Caco-2 (cell line): ENCODE results near the gene AGAP1. TPM values are rescaled to one million over a fixed set of nuclear protein-coding genes. Genes with fewer than 3 reads are reported as not detected.

Experiments used
- BruUV-seq: library from RNA; stranded (reverse); fragments of 400-500 nt; replicated peaks from 2 replicates; lab custom pipeline; 2021; lab: Mats Ljungman, UMichigan
- CTCF ChIA-PET: fragments of 300-600 bp; sonication (Branson Sonifier 250); formaldehyde crosslinking; loops from one replicate; lab custom pipeline; 2022; ENCODE audit warnings: antibody characterized with exemption; lab: Charles Lee
- POLR2A ChIA-PET: fragments of 300-600 bp; sonication (Branson Sonifier 250); formaldehyde crosslinking; loops from one replicate; lab custom pipeline; 2022; ENCODE audit warnings: antibody characterized with exemption; lab: Charles Lee
- DNase-seq, 2 experiments: peaks; one replicate each; pipeline versions ENCODE4 v3.0.0 to v3.0.0-alpha.2; 2020 to 2022
- H3K27me3 ChIP-seq: replicated peaks from 2 replicates; pipeline ENCODE4 v1.6.0; 2011; ENCODE audit warnings: low read length; ENCODE audit not compliant: control insufficient read depth, insufficient read depth
- H3K36me3 ChIP-seq: 2 replicates; pipeline ENCODE4 v1.5.1; 2011; ENCODE audit warnings: low read length; ENCODE audit not compliant: control insufficient read depth, insufficient read depth
- H3K4me1 ChIP-seq: fragments of 250-450 bp; sonication (Bioruptor Pico); 2 replicates; pipeline ENCODE4 v1.5.1; 2020; ENCODE audit warnings: mild to moderate bottlenecking
- H3K4me3 ChIP-seq: 2 replicates; pipeline ENCODE4 v1.5.1; 2011; ENCODE audit warnings: low read depth, mild to moderate bottlenecking, control low read depth, low read length
- H3K9me3 ChIP-seq: fragments of 250-450 bp; sonication (Bioruptor Pico); 2 replicates; pipeline ENCODE4 v1.5.1; 2020; ENCODE audit warnings: mild to moderate bottlenecking, moderate library complexity
- H3K27ac Mint-ChIP-seq: one replicate; pipeline ENCODE4 v1.8.0; 2022; ENCODE audit warnings: mixed read lengths; ENCODE audit not compliant: unreplicated experiment
- H3K27me3 Mint-ChIP-seq: one replicate; pipeline ENCODE4 v1.8.0; 2022; ENCODE audit warnings: mixed read lengths; ENCODE audit not compliant: insufficient read depth, unreplicated experiment
- H3K36me3 Mint-ChIP-seq: one replicate; pipeline ENCODE4 v1.8.0; 2022; ENCODE audit warnings: mild to moderate bottlenecking, mixed read lengths; ENCODE audit not compliant: insufficient read depth, unreplicated experiment
- H3K4me1 Mint-ChIP-seq: one replicate; pipeline ENCODE4 v1.8.0; 2022; ENCODE audit warnings: low read depth, mixed read lengths; ENCODE audit not compliant: unreplicated experiment
- H3K4me3 Mint-ChIP-seq: one replicate; pipeline ENCODE4 v1.8.0; 2022; ENCODE audit warnings: mild to moderate bottlenecking, moderate library complexity, mixed read lengths; ENCODE audit not compliant: unreplicated experiment
- H3K9me3 Mint-ChIP-seq: one replicate; pipeline ENCODE4 v1.8.0; 2022; ENCODE audit warnings: mixed read lengths; ENCODE audit not compliant: unreplicated experiment
- intact Hi-C: fragments of 100-400 bp; cut with micrococcal nuclease; formaldehyde crosslinking; loops from one replicate; pipeline ENCODE4 v1.10.0; 2022; ENCODE audit not compliant: unreplicated experiment
- total RNA-seq: library from RNA; stranded (reverse); gene quantifications from 2 replicates; pipeline ENCODE4 v1.2.3, GENCODE V29; 2022
- TF ChIP-seq, protein P1 (sequence below), 2 experiments: fragments of 200-600 bp in 1 of 2; IDR thresholded peaks; 1 replicate in 1 of 2; 2 replicates in 1 of 2; pipeline versions ENCODE4 v1.5.1 to v1.8.0; 2011 to 2022; ENCODE audit warnings: antibody characterized with exemption in 1 of 2, control low read depth in 1 of 2, inconsistent platforms in 1 of 2, low read depth in 1 of 2, low read length in 1 of 2, mild to moderate bottlenecking in 1 of 2, moderate library complexity in 1 of 2; ENCODE audit not compliant: insufficient read depth in 1 of 2, severe bottlenecking in 1 of 2, unreplicated experiment in 1 of 2

Gene AGAP1
- total RNA-seq, 1 experiment from 2014 or later: 41.7 TPM

DNA sequence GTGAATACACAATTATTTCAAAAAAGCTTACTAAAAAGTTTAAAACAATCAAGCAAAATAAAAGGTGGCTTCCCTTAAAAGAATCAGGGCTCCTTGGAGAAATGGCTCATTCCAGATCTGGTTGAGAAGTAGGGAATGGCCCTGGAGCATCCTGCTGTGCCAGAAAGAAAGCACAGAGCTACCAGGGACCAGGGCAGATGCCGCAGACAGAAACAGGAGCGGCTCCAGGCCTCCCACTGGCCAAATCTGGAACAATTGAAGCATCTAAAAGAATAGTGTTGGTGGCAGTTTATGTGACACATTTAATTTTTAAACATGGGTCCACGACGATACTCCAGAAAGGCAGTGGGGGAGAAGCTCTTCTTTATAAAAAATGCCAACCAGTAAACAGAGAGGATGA is 598.9 kb downstream of the AGAP1 start:
- DNase-seq: no peak
- Mint-ChIP-seq H3K27ac (no peak overlapping the region), H3K36me3 (no peaks in the 10 kb centered on the region), H3K4me3 (no peak overlapping the region), H3K9me3 (no peaks in the 10 kb centered on the region), H3K27me3 (no peaks in the 10 kb centered on the region), H3K4me1 (no peaks in the 10 kb centered on the region)
- intact Hi-C loops: no loop called here
- no peaks in the 10 kb centered on the region for H3K36me3 ChIP-seq
- H3K4me3 ChIP-seq: no peak overlapping the region
- ChIA-PET CTCF (interaction anchor here (0.5 kb wide), 1 partner anchor 8 kb away, joined by 5 read pairs; no protein-coding TSS in a partner anchor), POLR2A (no interaction called here)
- no peaks in the 10 kb centered on the region for H3K9me3 ChIP-seq
- TF ChIP-seq, protein P1, sequence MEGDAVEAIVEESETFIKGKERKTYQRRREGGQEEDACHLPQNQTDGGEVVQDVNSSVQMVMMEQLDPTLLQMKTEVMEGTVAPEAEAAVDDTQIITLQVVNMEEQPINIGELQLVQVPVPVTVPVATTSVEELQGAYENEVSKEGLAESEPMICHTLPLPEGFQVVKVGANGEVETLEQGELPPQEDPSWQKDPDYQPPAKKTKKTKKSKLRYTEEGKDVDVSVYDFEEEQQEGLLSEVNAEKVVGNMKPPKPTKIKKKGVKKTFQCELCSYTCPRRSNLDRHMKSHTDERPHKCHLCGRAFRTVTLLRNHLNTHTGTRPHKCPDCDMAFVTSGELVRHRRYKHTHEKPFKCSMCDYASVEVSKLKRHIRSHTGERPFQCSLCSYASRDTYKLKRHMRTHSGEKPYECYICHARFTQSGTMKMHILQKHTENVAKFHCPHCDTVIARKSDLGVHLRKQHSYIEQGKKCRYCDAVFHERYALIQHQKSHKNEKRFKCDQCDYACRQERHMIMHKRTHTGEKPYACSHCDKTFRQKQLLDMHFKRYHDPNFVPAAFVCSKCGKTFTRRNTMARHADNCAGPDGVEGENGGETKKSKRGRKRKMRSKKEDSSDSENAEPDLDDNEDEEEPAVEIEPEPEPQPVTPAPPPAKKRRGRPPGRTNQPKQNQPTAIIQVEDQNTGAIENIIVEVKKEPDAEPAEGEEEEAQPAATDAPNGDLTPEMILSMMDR (IDR thresholded peaks at IDR 0.05; ENCODE audit: insufficient read depth in 1 of 2, low read depth in 1 of 2, low read length in 1 of 2, severe bottlenecking in 1 of 2, unreplicated experiment in 1 of 2): no peak
- BruUV-seq: no TSS peak
- no peaks in the 10 kb centered on the region for H3K4me1 ChIP-seq
- no peaks in the 10 kb centered on the region for H3K27me3 ChIP-seq

DNA sequence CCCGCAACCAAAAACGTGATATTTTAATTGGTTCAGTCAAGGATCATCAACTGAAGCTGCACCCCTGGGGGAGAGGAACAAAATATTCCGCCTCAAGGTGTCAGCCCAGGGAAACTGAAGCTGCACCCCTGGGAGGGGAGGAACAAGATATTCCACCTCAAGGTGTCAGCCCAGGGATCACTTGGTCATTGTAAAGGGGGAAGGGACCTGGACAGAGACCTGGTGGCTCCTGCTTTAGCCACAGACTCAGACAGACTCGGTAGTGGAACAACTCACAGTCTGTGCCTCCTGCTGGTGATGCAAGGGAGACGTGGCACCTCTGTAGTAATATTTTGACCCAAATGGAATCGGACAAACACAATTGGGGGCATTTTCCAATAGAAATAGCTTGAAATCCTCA is 599.3 kb downstream of the AGAP1 start:
- Histone ChIP-seq H3K4me3 (no peak overlapping the region), H3K4me1 (no peaks in the 10 kb centered on the region), H3K9me3 (no peaks in the 10 kb centered on the region), H3K27me3 (no peaks in the 10 kb centered on the region), H3K36me3 (no peaks in the 10 kb centered on the region)
- no peak for DNase-seq
- Mint-ChIP-seq H3K27me3 (no peaks in the 10 kb centered on the region), H3K4me1 (no peaks in the 10 kb centered on the region), H3K4me3 (no peak overlapping the region), H3K9me3 (no peaks in the 10 kb centered on the region), H3K27ac (no peak overlapping the region), H3K36me3 (no peaks in the 10 kb centered on the region)
- intact Hi-C loops: no loop called here
- POLR2A ChIA-PET: no interaction called here
- TF ChIP-seq, protein P1 (IDR thresholded peaks at IDR 0.05; ENCODE audit: insufficient read depth in 1 of 2, low read depth in 1 of 2, low read length in 1 of 2, severe bottlenecking in 1 of 2, unreplicated experiment in 1 of 2): no peak
- no TSS peak for BruUV-seq
- CTCF ChIA-PET: interaction anchor here (0.5 kb wide), 1 partner anchor 8 kb away, joined by 5 read pairs; no protein-coding TSS in a partner anchor

DNA sequence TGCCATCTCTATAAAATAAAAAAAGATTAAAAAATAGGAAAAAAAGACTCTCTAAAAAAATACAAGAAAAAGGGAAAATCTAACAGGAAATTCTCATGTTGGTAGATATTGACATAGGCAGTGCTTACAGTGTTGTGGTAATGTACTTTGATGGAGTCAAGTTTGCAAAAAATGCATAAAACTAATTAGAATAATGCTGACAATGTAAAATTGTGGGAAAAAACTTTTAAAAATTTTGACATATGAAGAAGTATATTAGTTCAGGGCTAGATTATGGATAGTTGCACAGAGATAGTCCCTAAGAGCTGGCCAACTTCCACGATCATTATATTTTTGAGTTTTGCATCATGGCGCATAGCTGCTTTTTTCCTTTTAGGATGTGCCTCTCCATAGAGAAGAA is 601.7 kb downstream of the AGAP1 start:
- Mint-ChIP-seq H3K4me3 (no peak overlapping the region), H3K36me3 (no peaks in the 10 kb centered on the region), H3K27me3 (no peaks in the 10 kb centered on the region), H3K27ac (no peak overlapping the region), H3K4me1 (no peaks in the 10 kb centered on the region), H3K9me3 (no peaks in the 10 kb centered on the region)
- intact Hi-C loops: no loop called here
- Histone ChIP-seq H3K4me3 (no peak overlapping the region), H3K36me3 (no peaks in the 10 kb centered on the region), H3K4me1 (no peaks in the 10 kb centered on the region), H3K9me3 (no peaks in the 10 kb centered on the region), H3K27me3 (no peaks in the 10 kb centered on the region)
- POLR2A ChIA-PET: no interaction called here
- CTCF ChIA-PET: no interaction called here
- BruUV-seq: no TSS peak
- DNase-seq: no peak
- TF ChIP-seq, protein P1 (IDR thresholded peaks at IDR 0.05; ENCODE audit: insufficient read depth in 1 of 2, low read depth in 1 of 2, low read length in 1 of 2, severe bottlenecking in 1 of 2, unreplicated experiment in 1 of 2): no peak
